H9 (cell line): Measurements from ENCODE around the gene GPD1. TPM values are rescaled to one million over a fixed set of nuclear protein-coding genes. Genes with fewer than 3 reads are reported as not detected.

Source experiments
- DNase-seq: peaks from one replicate; pipeline ENCODE4 v3.0.0-alpha.2; 2017
- H2AFZ ChIP-seq: one replicate; pipeline ENCODE4 v1.6.1; 2013; ENCODE audit warnings: mild to moderate bottlenecking, low read length, control low read depth, moderate library complexity
- H2AK5ac ChIP-seq: 2 replicates; pipeline ENCODE4 v1.6.1; 2013; ENCODE audit warnings: low read length, control low read depth, mixed read lengths; ENCODE audit not compliant: insufficient read length
- H2BK120ac ChIP-seq: one replicate; pipeline ENCODE4 v1.6.1; 2013; ENCODE audit warnings: low read depth, mild to moderate bottlenecking, low read length, control low read depth, inconsistent platforms; ENCODE audit not compliant: poor library complexity, severe bottlenecking
- H2BK12ac ChIP-seq: 2 replicates; pipeline ENCODE4 v1.6.1; 2013; ENCODE audit warnings: low read length, control low read depth, mixed read lengths, low read depth; ENCODE audit not compliant: insufficient read length
- H2BK15ac ChIP-seq: 2 replicates; pipeline ENCODE4 v1.6.1; 2013; ENCODE audit warnings: low read depth, low read length, control low read depth
- H2BK20ac ChIP-seq: one replicate; pipeline ENCODE4 v1.6.1; 2013; ENCODE audit warnings: low read depth, mild to moderate bottlenecking, low read length, control low read depth, inconsistent platforms; ENCODE audit not compliant: poor library complexity, severe bottlenecking
- H2BK5ac ChIP-seq: 2 replicates; pipeline ENCODE4 v1.6.1; 2013; ENCODE audit warnings: low read length, control low read depth, mixed read lengths; ENCODE audit not compliant: insufficient read length
- H3K14ac ChIP-seq: 2 replicates; pipeline ENCODE4 v1.6.1; 2013; ENCODE audit warnings: low read length, control low read depth; ENCODE audit not compliant: insufficient read depth
- H3K18ac ChIP-seq: 2 replicates; pipeline ENCODE4 v1.6.1; 2013; ENCODE audit warnings: low read depth, mild to moderate bottlenecking, mixed read lengths, low read length, control low read depth; ENCODE audit not compliant: insufficient read length
- H3K23ac ChIP-seq: 2 replicates; pipeline ENCODE4 v1.6.1; 2013; ENCODE audit warnings: low read length, control low read depth, mixed read lengths, low read depth; ENCODE audit not compliant: insufficient read length
- H3K23me2 ChIP-seq: 2 replicates; pipeline ENCODE4 v1.6.1; 2013; ENCODE audit warnings: low read depth, mild to moderate bottlenecking, mixed read lengths, low read length, control low read depth; ENCODE audit not compliant: insufficient read length, poor library complexity, severe bottlenecking
- H3K27ac ChIP-seq: 2 replicates; pipeline ENCODE4 v1.5.1; 2013; ENCODE audit warnings: low read length, control low read depth, mixed read lengths, low read depth; ENCODE audit not compliant: insufficient read length
- H3K27me3 ChIP-seq: 2 replicates; pipeline ENCODE4 v1.6.1; 2013; ENCODE audit warnings: low read length, control low read depth, inconsistent platforms; ENCODE audit not compliant: insufficient read depth
- H3K4ac ChIP-seq: 2 replicates; pipeline ENCODE4 v1.6.1; 2013; ENCODE audit warnings: low read depth, mild to moderate bottlenecking, control low read depth, inconsistent platforms, low read length, moderate library complexity
- H3K4me1 ChIP-seq: 2 replicates; pipeline ENCODE4 v1.6.1; 2013; ENCODE audit warnings: low read length, control low read depth, inconsistent platforms; ENCODE audit not compliant: insufficient read depth
- H3K4me2 ChIP-seq: 2 replicates; pipeline ENCODE4 v1.6.1; 2013; ENCODE audit warnings: low read length, control low read depth, mixed read lengths; ENCODE audit not compliant: insufficient read length, insufficient read depth
- H3K56ac ChIP-seq: 2 replicates; pipeline ENCODE4 v1.6.1; 2013; ENCODE audit warnings: low read depth, mild to moderate bottlenecking, mixed read lengths, low read length, control low read depth; ENCODE audit not compliant: insufficient read length
- H3K79me1 ChIP-seq: 2 replicates; pipeline ENCODE4 v1.6.1; 2013; ENCODE audit warnings: low read depth, mild to moderate bottlenecking, moderate library complexity, low read length, control low read depth, inconsistent platforms; ENCODE audit not compliant: insufficient read depth, poor library complexity, severe bottlenecking
- H3K79me2 ChIP-seq: 2 replicates; pipeline ENCODE4 v1.6.1; 2013; ENCODE audit warnings: low read length, control low read depth, inconsistent platforms; ENCODE audit not compliant: insufficient read depth
- H3K9ac ChIP-seq: 2 replicates; pipeline ENCODE4 v1.6.1; 2013; ENCODE audit warnings: low read length, control low read depth, mixed read lengths; ENCODE audit not compliant: insufficient read length; ENCODE audit errors: extremely low read depth
- H3K9me3 ChIP-seq: one replicate; pipeline ENCODE4 v1.6.1; 2013; ENCODE audit warnings: low read depth, low read length, inconsistent platforms; ENCODE audit not compliant: control insufficient read depth
- H3T11ph ChIP-seq: one replicate; pipeline ENCODE4 v1.6.1; 2013; ENCODE audit warnings: mild to moderate bottlenecking, low read length, control low read depth, inconsistent platforms
- H4K20me1 ChIP-seq: one replicate; pipeline ENCODE4 v1.6.1; 2013; ENCODE audit not compliant: control insufficient read depth, insufficient read length, insufficient read depth
- H4K5ac ChIP-seq: 2 replicates; pipeline ENCODE4 v1.6.1; 2013; ENCODE audit warnings: low read depth, mild to moderate bottlenecking, mixed read lengths, low read length, control low read depth; ENCODE audit not compliant: insufficient read length
- H4K8ac ChIP-seq: replicated peaks from 2 replicates; pipeline ENCODE4 v1.6.1; 2013; ENCODE audit warnings: low read length, control low read depth, mixed read lengths, low read depth; ENCODE audit not compliant: insufficient read length
- H4K91ac ChIP-seq: 2 replicates; pipeline ENCODE4 v1.6.1; 2013; ENCODE audit warnings: low read depth, mild to moderate bottlenecking, moderate library complexity, mixed read lengths, low read length, control low read depth; ENCODE audit not compliant: insufficient read length
- H3K27ac Mint-ChIP-seq, 3 experiments: 2 replicates in 2 of 3; 3 replicates in 1 of 3; pipeline ENCODE4 v1.8.0; 2020 to 2021; ENCODE audit warnings: mixed read lengths in 3 of 3, mild to moderate bottlenecking in 1 of 3, moderate library complexity in 1 of 3
- H3K27me3 Mint-ChIP-seq: 2 replicates; pipeline ENCODE4 v1.8.0; 2021; ENCODE audit warnings: low read depth, mild to moderate bottlenecking, moderate library complexity, mixed read lengths
- H3K36me3 Mint-ChIP-seq, 3 experiments: 2 replicates in 2 of 3; 3 replicates in 1 of 3; pipeline ENCODE4 v1.8.0; 2020 to 2021; ENCODE audit warnings: low read depth in 3 of 3, mixed read lengths in 3 of 3; ENCODE audit not compliant: insufficient read depth in 1 of 3
- H3K4me1 Mint-ChIP-seq, 2 experiments: 2 replicates each; pipeline ENCODE4 v1.8.0; 2020; ENCODE audit warnings: mixed read lengths in 2 of 2
- H3K4me3 Mint-ChIP-seq, 2 experiments: 2 replicates in 1 of 2; 3 replicates in 1 of 2; pipeline ENCODE4 v1.8.0; 2020 to 2021; ENCODE audit warnings: mild to moderate bottlenecking in 2 of 2, mixed read lengths in 2 of 2, moderate library complexity in 1 of 2
- H3K9me3 Mint-ChIP-seq, 2 experiments: 2 replicates in 1 of 2; 3 replicates in 1 of 2; pipeline ENCODE4 v1.8.0; 2020; ENCODE audit warnings: mild to moderate bottlenecking in 2 of 2, mixed read lengths in 2 of 2, moderate library complexity in 1 of 2
- CTCF ChIP-seq: fragments of 200-600 bp; sonication (generic); conservative IDR thresholded peaks from 3 replicates; pipeline ENCODE4 v1.8.0; 2021; ENCODE audit warnings: antibody characterized with exemption, mild to moderate bottlenecking
- WGBS: extraction: QIAGEN DNeasy Blood & Tissue Kit; methylation state at CpG from one replicate; pipeline ENCODE4 v1.1.7; 2013; ENCODE audit warnings: missing lambda C conversion rate, low lambda C conversion rate, mixed read lengths; ENCODE audit not compliant: insufficient read length; ENCODE audit errors: extremely low coverage; 5-methylcytosine and 5-hydroxymethylcytosine counted together
- total RNA-seq: library from RNA; stranded (reverse); gene quantifications from 2 replicates; pipeline ENCODE4 v1.2.1, GENCODE V29; 2021

GPD1 gene
- total RNA-seq, 1 experiment from 2014 or later: 0.70 TPM

- H4K8ac ChIP-seq: no peak overlapping the region
- no peak overlapping the region for H2BK5ac ChIP-seq
- H3K27ac ChIP-seq: no peak overlapping the region
- no peak overlapping the region for H2BK15ac ChIP-seq
- WGBS: no CpG with 5 or more reads among the region's 10 CpGs
- H3K79me1 ChIP-seq: no peaks in the 10 kb centered on the region
- no peak overlapping the region for H2BK20ac ChIP-seq
- no peak overlapping the region for H2AFZ ChIP-seq
- no peaks in the 10 kb centered on the region for H4K20me1 ChIP-seq
- H3K14ac ChIP-seq: no peak overlapping the region
- H3K23me2 ChIP-seq: no peaks in the 10 kb centered on the region
- H3K9me3 ChIP-seq: no peaks in the 10 kb centered on the region
- no peak for TF ChIP-seq CTCF
- H3K9ac ChIP-seq: no peak overlapping the region
- H3K4me3 Mint-ChIP-seq: no peak overlapping the region
- peaks cover 20% of the 10 kb centered on the region for H3K27me3 Mint-ChIP-seq
- H3K23ac ChIP-seq: no peak overlapping the region
- no peaks in the 10 kb centered on the region; a peak in 1 of 7 replicates for H3K36me3 Mint-ChIP-seq
- no peak overlapping the region for H2BK12ac ChIP-seq
- H3K27ac Mint-ChIP-seq: no peak overlapping the region
- H2AK5ac ChIP-seq: no peak overlapping the region
- H3K56ac ChIP-seq: no peak overlapping the region
- H3K18ac ChIP-seq: no peak overlapping the region
- H3K4me1 ChIP-seq: no peaks in the 10 kb centered on the region
- H3T11ph ChIP-seq: no peak overlapping the region
- no peaks in the 10 kb centered on the region for H3K79me2 ChIP-seq
- no peak overlapping the region for H3K4me2 ChIP-seq
- H2BK120ac ChIP-seq: no peak overlapping the region
- no peak for DNase-seq
- no peaks in the 10 kb centered on the region for H3K9me3 Mint-ChIP-seq
- no peak overlapping the region for H3K4ac ChIP-seq
- no peak overlapping the region for H4K91ac ChIP-seq
- no peaks in the 10 kb centered on the region for H3K27me3 ChIP-seq
- no peak overlapping the region for H4K5ac ChIP-seq
- peaks cover 7 to 22% of the 10 kb centered on the region in 2 experiments for H3K4me1 Mint-ChIP-seq
Observed at GRCh38 chr12:50078281-50078680, 25.5 kb upstream of the GPD1 start.
